Activated naive CD4-positive, alpha-beta T cell treated with anti-CD3 and anti-CD28 coated beads, Interleukin-2, amount 50 U/mL, for 72 hours (primary cell): ENCODE data around the gene NTM. TPM values are rescaled to one million over a fixed set of nuclear protein-coding genes. Genes with fewer than 3 reads are reported as not detected.
A peak's percentile ranks its signal among the peaks of the same experiment; 100 is the strongest.
"Not testable (repeated sequence)": the region's sequence is repeated elsewhere in the genome, so short reads cannot be mapped to it uniquely, and the experiment has no call there.

Source experiments
- ATAC-seq, 2 donors: fragments of 150-1000 bp; cut with Tn5 transposase; 2 replicates each; pipeline ENCODE4 v1.10.0; 2021; ENCODE audit warnings: mild to moderate bottlenecking in 2 of 2, moderate library complexity in 2 of 2
- DNase-seq, 2 donors: peaks; one replicate each; pipeline ENCODE4 v3.0.0; 2021 to 2022; ENCODE audit warnings: low spot score in 2 of 2
- H3K27ac Mint-ChIP-seq, 2 donors: one replicate each; pipeline ENCODE4 v1.8.0; 2022; ENCODE audit warnings: mild to moderate bottlenecking in 2 of 2, mixed read lengths in 2 of 2
- H3K36me3 Mint-ChIP-seq, 2 donors: one replicate each; pipeline ENCODE4 v1.8.0; 2022; ENCODE audit warnings: mixed read lengths in 2 of 2
- H3K9me3 Mint-ChIP-seq, 2 donors: one replicate each; pipeline ENCODE4 v1.8.0; 2022; ENCODE audit warnings: mixed read lengths in 2 of 2
- total RNA-seq, 2 donors: library from RNA; stranded (reverse); gene quantifications; one replicate each; pipeline ENCODE4 v1.2.3, GENCODE V29; 2022

Gene NTM
- total RNA-seq, 2 donors from 2014 or later = not detected

DNA sequence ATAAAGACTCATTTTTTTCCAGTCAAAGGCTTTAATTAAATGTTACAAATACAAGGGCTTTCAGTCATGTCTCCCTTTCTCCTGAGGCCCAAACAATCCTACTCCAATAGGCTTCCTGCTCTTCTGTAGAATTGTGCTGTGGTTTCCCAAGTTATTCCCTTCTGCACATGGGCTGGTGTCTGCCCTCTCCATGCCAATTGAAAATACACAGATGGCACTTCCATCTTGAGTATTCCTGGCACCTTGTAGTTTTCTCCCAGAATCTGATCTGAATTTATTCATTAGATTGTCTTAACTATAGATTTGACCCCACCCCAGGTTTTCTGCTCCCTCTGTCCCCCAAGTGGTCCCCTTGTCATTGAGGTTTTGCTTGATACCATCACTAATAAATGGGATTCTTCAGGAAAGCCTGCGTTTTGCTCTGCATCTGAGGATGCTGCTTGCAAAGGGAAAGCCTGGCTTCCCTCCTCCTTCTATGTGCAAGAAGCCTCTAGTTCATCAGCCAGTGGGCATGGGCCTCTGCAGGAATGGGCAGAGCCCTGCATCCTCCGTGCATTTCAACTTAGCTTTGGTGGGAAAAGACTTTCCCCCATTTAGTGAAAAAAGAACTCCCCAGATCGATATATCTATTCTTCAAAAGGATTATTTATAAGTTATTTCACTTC, 926.7 kb downstream of the NTM start:
- no peaks in the 10 kb centered on the region for H3K36me3 Mint-ChIP-seq
- ATAC-seq (no peak), DNase-seq (no peak)
- H3K27ac Mint-ChIP-seq = no peak overlapping the region
- peaks cover 11 to 16% of the 10 kb centered on the region in 2 donors for H3K9me3 Mint-ChIP-seq

GRCh38 chr11:132298357-132298756, 927.9 kb downstream of the NTM start:
- no peak for ATAC-seq
- Mint-ChIP-seq H3K36me3 (no peaks in the 10 kb centered on the region), H3K9me3 (peaks cover 0 to 8% of the 10 kb centered on the region in 2 donors), H3K27ac (no peak overlapping the region)
- no peak for DNase-seq

DNA sequence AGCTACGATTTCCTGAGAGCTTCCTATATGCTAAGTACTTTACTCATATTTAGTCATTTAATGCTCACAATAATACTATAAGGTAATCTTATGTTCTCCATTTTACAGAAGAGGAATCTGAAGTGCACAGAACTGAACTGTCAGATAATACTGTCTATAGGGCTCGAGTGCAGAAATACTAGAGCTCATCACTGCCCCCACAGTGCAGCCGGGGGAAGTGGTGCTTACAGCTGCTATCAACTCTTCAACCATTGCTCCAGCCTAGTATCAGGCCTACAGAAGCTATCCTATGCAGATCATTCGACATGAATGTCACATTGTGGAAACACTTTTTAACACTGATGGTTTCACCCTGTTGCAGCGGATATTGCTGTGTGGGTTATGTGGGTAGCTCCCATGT, 929.9 kb downstream of the NTM start:
- ATAC-seq = no peak

GRCh38 chr11:132301465-132301864, 931.0 kb downstream of the NTM start:
- no peak overlapping the region for H3K27ac Mint-ChIP-seq
- no peak for ATAC-seq
- H3K9me3 Mint-ChIP-seq = peaks cover 7 to 11% of the 10 kb centered on the region in 2 donors
- no peaks in the 10 kb centered on the region for H3K36me3 Mint-ChIP-seq
- DNase-seq = no peak

More for the DNA sequence above, 929.9 kb downstream of the NTM start:
- DNase-seq = no peak
- H3K36me3 Mint-ChIP-seq = no peaks in the 10 kb centered on the region
- H3K9me3 Mint-ChIP-seq = peaks cover 0 to 11% of the 10 kb centered on the region in 2 donors
- no peak overlapping the region for H3K27ac Mint-ChIP-seq

DNA sequence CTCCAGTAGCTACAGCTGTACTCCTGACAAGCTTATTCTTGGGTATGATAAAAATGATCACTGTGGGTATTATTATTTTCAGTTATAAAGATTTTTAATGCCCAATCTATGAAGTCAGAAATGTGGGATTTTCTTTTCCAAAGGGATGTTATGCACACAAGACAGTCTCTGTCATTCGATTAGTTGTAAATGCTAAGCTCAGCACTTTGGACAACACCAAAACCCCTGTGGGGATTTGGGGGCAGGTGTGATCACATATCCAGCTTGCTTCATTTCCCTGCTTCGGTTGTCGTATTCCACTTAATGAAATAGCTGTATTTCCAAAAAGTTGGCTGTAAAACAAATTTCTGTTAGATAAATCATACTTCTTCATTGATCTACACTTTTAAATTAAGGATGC, 931.5 kb downstream of the NTM start:
- H3K27ac Mint-ChIP-seq = no peak overlapping the region
- ATAC-seq (no peak), DNase-seq (no peak)
- H3K36me3 Mint-ChIP-seq = no peaks in the 10 kb centered on the region
- peaks cover 7 to 11% of the 10 kb centered on the region in 2 donors for H3K9me3 Mint-ChIP-seq

DNA sequence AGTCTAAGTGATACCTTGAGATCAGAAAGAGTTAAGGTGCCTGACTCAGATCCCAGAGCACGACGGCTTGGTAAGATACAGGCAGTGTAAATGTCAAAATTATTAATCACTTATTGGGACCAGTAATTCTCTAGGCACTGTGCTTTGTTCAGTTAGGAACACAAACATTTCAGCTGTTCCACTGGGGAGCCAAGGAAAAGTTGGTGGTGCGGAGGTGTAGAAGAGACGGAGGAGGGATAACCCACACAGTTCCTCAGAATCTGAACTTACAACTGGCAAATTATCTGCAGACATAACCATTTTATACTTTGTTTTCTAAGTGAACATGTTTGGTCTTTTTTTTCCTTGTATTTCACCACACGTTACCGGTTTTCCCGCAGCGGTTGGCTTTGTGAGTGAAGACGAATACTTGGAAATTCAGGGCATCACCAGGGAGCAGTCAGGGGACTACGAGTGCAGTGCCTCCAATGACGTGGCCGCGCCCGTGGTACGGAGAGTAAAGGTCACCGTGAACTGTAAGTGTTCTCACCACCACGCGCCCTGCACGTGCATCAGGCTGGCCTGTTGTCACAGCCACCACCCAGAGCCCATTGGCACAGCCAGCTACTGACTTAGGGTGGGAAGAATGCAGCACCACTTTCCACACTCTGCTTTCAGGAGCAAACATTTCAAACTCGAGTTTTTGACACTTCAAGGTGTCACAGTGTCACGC, 937.0 kb downstream of the NTM start:
- DNase-seq = no peak
- Mint-ChIP-seq H3K27ac (no peak overlapping the region), H3K9me3 (peaks cover 8 to 12% of the 10 kb centered on the region in 2 donors), H3K36me3 (no peaks in the 10 kb centered on the region)
- no peak for ATAC-seq

DNA sequence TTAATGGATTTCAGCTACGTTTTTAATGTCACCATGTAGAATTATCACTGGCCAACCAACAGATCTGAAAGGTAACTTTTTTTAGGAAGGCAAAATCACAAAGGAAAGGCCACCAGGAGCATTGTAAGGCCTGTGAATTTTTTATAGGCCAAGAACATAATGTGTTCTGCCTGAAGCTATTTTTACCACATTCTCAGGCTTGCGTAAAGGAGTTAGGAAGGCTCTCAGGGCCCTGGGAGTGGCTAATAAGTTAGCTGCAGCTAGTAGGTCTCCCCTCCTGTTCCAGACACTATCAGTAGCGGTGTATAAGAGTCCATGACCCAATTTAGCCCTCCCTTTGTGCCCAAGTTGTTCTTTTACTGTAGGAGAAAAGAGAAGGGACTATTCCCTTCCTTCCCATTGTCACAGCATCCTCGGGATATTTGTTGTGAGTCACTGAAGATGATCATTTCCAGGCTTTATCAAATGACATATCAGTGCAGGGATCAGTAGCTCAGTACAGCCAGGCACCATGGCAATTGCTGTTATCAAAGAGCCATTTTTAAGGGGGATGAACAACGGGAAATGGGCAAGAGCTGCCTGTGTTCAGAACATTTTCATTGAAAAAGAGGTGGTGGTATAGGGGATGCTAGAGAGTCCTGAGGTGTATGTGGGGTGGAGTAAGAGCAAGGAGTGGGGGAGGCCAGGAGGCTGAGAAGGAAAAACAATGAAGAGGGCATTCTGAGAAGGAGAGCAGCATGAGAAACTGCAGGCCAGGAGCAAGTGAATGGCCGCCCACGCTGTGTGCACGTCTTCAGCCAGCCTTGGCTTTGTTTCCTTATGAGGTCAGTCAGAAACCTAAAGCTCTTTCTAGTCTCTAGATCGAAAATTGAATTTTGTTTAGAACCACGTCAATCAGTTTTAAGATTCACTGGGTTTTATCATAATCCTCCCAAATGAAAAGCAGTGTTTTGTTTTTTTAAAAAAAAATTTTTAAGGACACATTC, 940.3 kb downstream of the NTM start:
- Mint-ChIP-seq H3K36me3 (no peaks in the 10 kb centered on the region), H3K9me3 (peaks cover 7 to 8% of the 10 kb centered on the region in 2 donors), H3K27ac (no peak overlapping the region)
- DNase-seq = no peak
- ATAC-seq = no peak

- ATAC-seq = no peak
- Mint-ChIP-seq H3K9me3 (peaks cover 5 to 9% of the 10 kb centered on the region in 2 donors), H3K27ac (no peak overlapping the region), H3K36me3 (no peaks in the 10 kb centered on the region)
- no peak for DNase-seq
These were observed 941.3 kb downstream of the NTM start for GRCh38 chr11:132311703-132312102.

DNA sequence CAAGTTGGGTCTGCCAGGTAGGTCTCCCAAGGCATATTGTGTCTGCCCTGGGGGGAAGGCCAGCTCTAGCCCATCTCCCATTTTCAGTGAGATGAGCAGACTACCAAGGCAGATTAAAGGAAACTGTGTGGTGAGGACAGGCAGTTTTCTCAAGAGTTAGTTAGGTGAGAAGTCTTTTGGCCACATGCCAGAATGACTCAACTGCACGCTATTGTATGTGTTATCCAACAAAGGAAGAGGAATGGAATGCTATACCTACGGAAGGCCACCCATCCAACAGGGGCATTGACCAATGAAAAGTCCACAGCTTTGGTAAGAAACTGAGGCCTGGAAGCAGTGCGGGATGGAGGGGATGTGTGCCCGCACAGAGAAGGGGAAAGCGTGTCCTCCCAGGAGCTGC, 941.7 kb downstream of the NTM start:
- DNase-seq (no peak), ATAC-seq (no peak)
- Mint-ChIP-seq H3K27ac (no peak overlapping the region), H3K9me3 (peaks cover 5 to 9% of the 10 kb centered on the region in 2 donors), H3K36me3 (no peaks in the 10 kb centered on the region)

DNA sequence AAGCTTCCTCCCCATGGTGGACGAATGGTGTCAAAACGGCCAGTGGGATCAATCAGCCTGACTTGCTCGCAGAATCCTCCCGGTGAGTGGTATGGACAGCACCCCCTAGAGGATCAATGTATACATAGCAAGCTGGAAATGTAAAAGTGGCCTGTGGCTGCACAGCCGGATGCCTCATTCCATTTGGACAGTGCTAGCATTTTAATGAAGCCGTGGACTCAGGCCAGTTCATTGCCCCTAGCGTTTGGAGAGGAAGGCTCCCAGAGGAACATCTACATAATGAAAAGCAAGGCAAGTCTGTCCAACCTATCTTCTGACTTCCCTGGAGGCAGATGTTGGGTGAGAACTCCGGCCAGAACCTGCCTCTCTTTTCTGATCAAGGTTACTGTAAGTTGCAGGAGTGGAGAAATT, 942.3 kb downstream of the NTM start:
- no peak for ATAC-seq
- H3K27ac Mint-ChIP-seq = no peak overlapping the region
- DNase-seq = no peak
- H3K36me3 Mint-ChIP-seq = no peaks in the 10 kb centered on the region
- peaks cover 5 to 9% of the 10 kb centered on the region in 2 donors for H3K9me3 Mint-ChIP-seq

- Mint-ChIP-seq H3K27ac (no peak overlapping the region), H3K36me3 (peaks cover 0 to 12% of the 10 kb centered on the region in 2 donors), H3K9me3 (peaks cover 5 to 19% of the 10 kb centered on the region in 2 donors)
- ATAC-seq (no peak), DNase-seq (no peak)
These were observed 944.6 kb downstream of the NTM start for GRCh38 chr11:132314911-132315455.

DNA sequence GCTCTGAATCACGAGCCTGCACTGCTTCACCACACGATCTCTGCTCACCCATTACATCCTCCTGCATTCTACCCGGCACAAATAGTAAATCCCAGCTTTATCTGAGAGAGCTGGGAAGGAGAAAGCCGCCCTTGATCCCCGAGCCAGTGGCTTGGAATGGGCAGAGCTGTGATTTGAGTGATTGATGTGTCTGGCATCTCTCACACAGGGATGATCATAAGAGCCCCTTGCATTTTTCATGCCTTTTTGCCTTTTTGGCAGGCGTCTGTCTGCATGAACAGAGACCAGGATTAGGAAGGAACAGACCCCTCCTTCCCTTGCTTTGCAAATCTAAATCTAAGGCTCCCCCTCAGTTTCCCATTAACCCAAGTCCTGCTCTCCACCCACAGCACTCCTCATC, 945.3 kb downstream of the NTM start:
- peak overlapping the region in 1 of 2 donors; percentile 32 for H3K27ac Mint-ChIP-seq
- H3K36me3 Mint-ChIP-seq = peaks cover 0 to 12% of the 10 kb centered on the region in 2 donors
- H3K9me3 Mint-ChIP-seq = peaks cover 5 to 19% of the 10 kb centered on the region in 2 donors
- ATAC-seq = no peak
- no peak for DNase-seq

DNA sequence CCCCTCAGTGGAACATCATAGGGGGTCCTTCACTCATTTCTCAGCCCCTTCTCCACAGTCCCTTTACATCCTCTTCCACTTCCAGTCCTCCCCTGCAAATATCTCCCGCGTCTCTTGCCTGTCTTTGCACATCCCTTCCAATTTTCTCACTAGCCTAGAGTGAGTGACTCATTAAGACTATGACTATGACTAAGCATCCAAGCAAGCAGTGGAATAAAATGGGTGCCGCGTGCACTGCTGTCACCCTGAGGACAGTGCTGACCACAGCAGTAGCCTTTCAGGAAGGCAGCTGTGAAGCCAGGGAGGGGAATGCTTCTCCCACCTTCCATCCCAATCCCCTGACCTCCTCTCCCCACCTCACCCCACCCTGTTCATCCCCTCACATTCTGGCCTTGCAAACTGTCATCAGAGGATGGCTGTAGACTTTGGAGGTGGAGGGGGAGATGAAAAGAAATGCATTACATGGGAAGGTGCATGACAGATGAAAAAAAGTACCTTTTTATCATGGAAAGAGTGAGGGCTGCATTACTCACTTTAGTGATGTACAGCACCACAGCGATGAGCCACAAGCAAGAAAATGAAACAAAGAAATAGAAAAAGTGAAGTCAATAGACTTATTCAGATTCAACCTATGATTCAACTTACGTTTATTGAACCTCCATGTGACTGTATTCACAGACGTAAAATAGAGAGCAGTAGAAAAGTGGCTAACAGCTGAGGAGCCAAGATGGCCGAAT, 948.2 kb downstream of the NTM start:
- ATAC-seq (peak in 1 of 2 donors; percentile 78), DNase-seq (no peak)
- H3K36me3 Mint-ChIP-seq = peaks cover 0 to 12% of the 10 kb centered on the region in 2 donors
- peaks cover 5 to 19% of the 10 kb centered on the region in 2 donors for H3K9me3 Mint-ChIP-seq
- H3K27ac Mint-ChIP-seq = no peak overlapping the region

DNA sequence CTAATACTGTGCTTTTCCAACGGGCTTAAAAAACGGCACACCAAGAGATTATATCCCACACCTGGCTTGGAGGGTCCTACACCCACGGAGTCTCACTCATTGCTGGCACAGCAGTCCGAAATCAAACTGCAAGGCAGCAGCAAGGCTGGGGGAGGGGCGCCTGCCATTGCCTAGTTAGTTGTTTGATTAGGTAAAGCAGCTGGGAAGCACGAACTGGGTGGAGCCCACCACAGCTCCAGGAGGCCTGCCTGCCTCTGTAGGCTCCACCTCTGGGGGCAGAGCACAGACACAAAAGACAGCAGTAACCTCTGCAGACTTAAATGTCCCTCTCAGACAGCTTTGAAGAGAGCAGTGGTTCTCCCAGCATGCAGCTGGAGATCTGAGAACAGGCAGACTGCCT, 949.0 kb downstream of the NTM start:
- ATAC-seq, H3K27ac Mint-ChIP-seq, DNase-seq: not testable (repeated sequence)
- Mint-ChIP-seq H3K36me3 (peaks cover 0 to 12% of the 10 kb centered on the region in 2 donors), H3K9me3 (peaks cover 5 to 17% of the 10 kb centered on the region in 2 donors)

GRCh38 chr11:132330515-132330914, 960.1 kb downstream of the NTM start:
- peaks cover 10 to 21% of the 10 kb centered on the region in 2 donors for H3K9me3 Mint-ChIP-seq
- DNase-seq (no peak), ATAC-seq (no peak)
- H3K36me3 Mint-ChIP-seq = no peaks in the 10 kb centered on the region
- H3K27ac Mint-ChIP-seq = no peak overlapping the region

DNA sequence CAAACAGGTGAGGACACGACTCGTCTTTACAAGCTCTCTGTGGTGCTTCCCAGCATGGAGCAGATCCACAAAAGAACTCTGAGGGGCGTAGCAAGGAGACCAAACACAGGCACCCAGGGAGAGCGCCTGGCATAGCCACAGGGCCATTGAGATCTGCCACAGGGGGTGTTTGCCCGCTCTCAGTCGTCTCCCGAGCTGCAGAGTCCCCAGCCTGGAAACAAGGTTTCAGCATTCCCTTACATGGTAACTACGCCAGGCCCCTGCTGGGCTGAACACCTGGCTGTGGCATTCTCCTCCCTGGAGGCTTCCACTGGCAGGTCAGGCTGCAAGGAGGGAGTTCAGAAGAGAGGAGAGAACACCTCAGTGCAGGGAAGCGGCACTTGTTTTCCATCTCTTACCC, 962.1 kb downstream of the NTM start:
- ATAC-seq (no peak), DNase-seq (no peak)
- Mint-ChIP-seq H3K9me3 (peaks cover 10 to 21% of the 10 kb centered on the region in 2 donors), H3K27ac (no peak overlapping the region), H3K36me3 (no peaks in the 10 kb centered on the region)
